Measurements from ENCODE around the gene HNMT. TPM values are rescaled to one million over a fixed set of nuclear protein-coding genes. Genes with fewer than 3 reads are reported as not detected.

Gene HNMT
- 35.9 and 61.4 TPM in 2 replicates for total RNA-seq

DNA sequence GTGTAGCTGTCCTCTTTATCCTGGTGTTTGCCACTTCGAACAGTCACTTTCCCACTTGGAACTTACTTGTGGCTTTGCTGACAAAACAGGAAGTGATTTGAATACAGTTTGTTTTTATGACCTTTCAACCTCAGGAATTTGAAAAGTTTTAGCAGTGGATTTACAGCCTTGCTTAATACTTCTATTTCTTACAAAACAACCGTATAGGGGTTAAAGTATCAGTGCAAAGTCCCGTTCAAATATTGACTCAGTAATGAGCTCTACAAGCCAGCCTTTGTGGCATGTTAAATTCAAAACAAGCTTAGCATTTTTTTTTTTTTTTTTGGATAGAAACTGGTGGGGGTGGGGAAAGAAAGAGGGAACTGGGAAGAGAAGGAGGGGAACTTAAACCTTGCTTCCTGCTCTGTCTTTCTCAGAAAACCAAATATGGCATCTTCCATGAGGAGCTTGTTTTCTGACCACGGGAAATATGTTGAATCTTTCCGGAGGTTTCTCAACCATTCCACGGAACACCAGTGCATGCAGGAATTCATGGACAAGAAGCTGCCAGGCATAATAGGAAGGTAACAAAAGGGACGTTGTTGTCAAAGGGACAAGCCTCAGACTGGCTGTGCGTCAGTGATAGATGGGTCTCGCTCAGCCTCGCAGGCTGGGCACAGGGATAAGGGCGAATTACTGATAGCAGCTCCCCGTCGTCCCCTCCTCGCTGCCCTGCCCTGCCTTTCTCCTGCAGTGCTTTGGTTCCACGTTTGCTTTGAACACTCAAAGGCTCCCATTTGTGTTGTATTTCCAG, at the start of gene HNMT:
Gene HNMT (plus strand): TSS at position 408 of the 793 bp plus-strand sequence. CDS start 19 bp downstream, at position 427.

